Kidney (tissue), 14 donors: ENCODE data around the gene SMARCD2. TPM values are rescaled to one million over a fixed set of nuclear protein-coding genes. Genes with fewer than 3 reads are reported as not detected.

ENCODE experiments used
- DNase-seq, 5 donors: peaks; one replicate each; pipeline ENCODE4 v3.0.0-alpha.2; 2013 to 2020
- FAIRE-seq: peaks from 2 replicates; lab custom pipeline; 2012; peaks lifted over from hg19 to GRCh38; lab: Jason Lieb, UNC
- H3K27ac ChIP-seq, 2 donors: one replicate each; pipeline ENCODE4 v1.7.0; 2013; ENCODE audit warnings: low read depth in 2 of 2, low read length in 2 of 2, inconsistent platforms in 1 of 2
- H3K27me3 ChIP-seq: one replicate; pipeline ENCODE4 v1.7.1; 2013; ENCODE audit warnings: low read length, inconsistent platforms; ENCODE audit not compliant: control insufficient read depth, insufficient read depth
- H3K36me3 ChIP-seq, 3 donors: one replicate each; pipeline versions ENCODE4 v1.7.0 to v1.7.1; 2013; ENCODE audit warnings: low read length in 3 of 3, control low read depth in 1 of 3, inconsistent platforms in 1 of 3; ENCODE audit not compliant: insufficient read depth in 3 of 3, control insufficient read depth in 2 of 3
- H3K4me1 ChIP-seq, 3 donors: one replicate each; pipeline versions ENCODE4 v1.7.0 to v1.7.1; 2013; ENCODE audit warnings: low read length in 3 of 3, inconsistent platforms in 1 of 3, low read depth in 1 of 3; ENCODE audit not compliant: control insufficient read depth in 2 of 3, insufficient read depth in 2 of 3
- H3K4me3 ChIP-seq, 3 donors: one replicate each; pipeline versions ENCODE4 v1.7.0 to v1.8.1; 2013; ENCODE audit warnings: low read length in 3 of 3, control low read depth in 1 of 3, inconsistent platforms in 1 of 3
- H3K9ac ChIP-seq, 3 donors: one replicate each; pipeline versions ENCODE4 v1.7.0 to v1.7.1; 2013; ENCODE audit warnings: low read length in 3 of 3, control low read depth in 1 of 3, inconsistent platforms in 1 of 3
- H3K9me3 ChIP-seq, 3 donors: one replicate each; pipeline versions ENCODE4 v1.7.0 to v1.7.1; 2013; ENCODE audit warnings: low read length in 3 of 3, control low read depth in 1 of 3, inconsistent platforms in 1 of 3; ENCODE audit not compliant: control insufficient read depth in 2 of 3, insufficient read depth in 1 of 3
- intact Hi-C: fragments of 100-400 bp; cut with DNase I; formaldehyde crosslinking; loops from one replicate; pipeline ENCODE4 v1.11.1; 2022
- polyA plus RNA-seq: library from polyadenylated mRNA; stranded (reverse); fragments of 350-450 nt; fragmentation: Illumina TruSeq; extraction: RNeasy Lipid Tissue Mini Kit (QIAGEN cat#74804); gene quantifications from one replicate; pipeline ENCODE4 v1.2.3, GENCODE V29; 2014; ENCODE audit warnings: low read depth, low replicate concordance; ENCODE audit not compliant: insufficient read depth
- total RNA-seq: library from RNA; stranded (reverse); fragmentation: NEBNext Ultra II Directional; extraction: Animal tissue kit (Norgen Biotek cat#: 25700); gene quantifications from one replicate; pipeline ENCODE4 v1.2.1, GENCODE V29; 2021
- TF ChIP-seq, protein P1 (sequence below): IDR thresholded peaks from 3 replicates; pipeline ENCODE4 v1.5.1; 2012; ENCODE audit warnings: mild to moderate bottlenecking, moderate library complexity, borderline replicate concordance; ENCODE audit not compliant: insufficient read depth; ENCODE audit errors: extremely low read depth
- donor health status: control.
- donor health status: control.
- donor health status: control.
- donor health status: control.
- donor health status: control.
- donor health status: DM: yes; HTN: yes; CAD: no.
- donor health status: Normal renal cell carcinoma (clear cell type).

SMARCD2 gene
- total and polyA plus RNA-seq, 2 donors from 2014 or later: 39.9 to 65.1 TPM

DNA sequence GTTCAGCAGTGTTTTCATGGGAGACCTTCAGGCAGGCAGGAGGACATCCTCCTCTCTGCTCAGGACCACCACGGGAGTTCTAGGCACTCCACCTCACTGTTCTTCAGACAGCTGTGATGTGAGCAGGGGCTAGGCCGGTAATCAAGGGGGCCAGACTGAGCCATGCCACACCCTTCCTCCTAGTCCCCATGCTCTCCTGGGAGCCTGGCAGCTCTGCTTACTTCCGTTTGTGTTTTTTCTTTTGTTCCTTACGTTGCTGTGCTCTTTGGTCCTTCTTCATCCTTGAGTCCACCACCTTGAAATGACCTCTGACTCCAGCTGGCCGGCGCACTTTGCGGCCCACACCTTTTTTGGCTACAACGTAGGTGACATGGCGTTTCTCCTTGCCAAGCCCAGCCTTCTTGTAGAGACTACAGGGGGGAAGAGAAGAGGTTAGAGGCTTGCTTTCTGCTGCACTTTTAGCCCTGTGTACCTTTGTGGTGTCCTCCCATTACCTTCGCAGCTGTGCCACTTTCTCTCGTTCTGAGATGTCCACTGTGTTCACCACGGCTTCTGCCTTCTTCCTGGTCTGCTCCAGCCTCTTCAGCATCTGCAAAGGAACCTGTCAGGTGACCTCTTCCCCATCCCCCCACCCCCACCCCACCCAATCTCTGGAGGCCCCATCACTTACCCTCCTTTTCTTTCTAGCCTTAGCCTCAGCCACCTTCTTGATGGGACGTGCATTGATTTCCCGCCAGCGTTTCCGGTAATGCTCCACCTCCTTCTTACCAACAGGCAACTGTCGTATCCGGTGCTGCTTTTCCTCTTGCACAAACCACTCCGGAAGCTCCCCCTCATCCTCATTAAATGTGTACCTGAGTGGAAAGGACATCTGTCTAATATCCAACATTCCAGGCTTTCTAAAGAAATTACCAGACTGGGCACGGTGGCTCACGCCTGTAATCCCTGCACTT is 22.6 kb downstream of the SMARCD2 start:
- no peaks in the 10 kb centered on the region for H3K9me3 ChIP-seq
- peak overlapping the region in 2 of 3 donors; percentile 26 to 46 for H3K4me3 ChIP-seq
- H3K36me3 ChIP-seq: peaks cover 33 to 86% (median 70%) of the 10 kb centered on the region in 3 donors
- H3K4me1 ChIP-seq: peaks cover 0 to 11% (median 10%) of the 10 kb centered on the region in 3 donors
- intact Hi-C loops: no loop called here
- peak in 1 of 5 donors; percentile 31 for DNase-seq
- H3K9ac ChIP-seq: peak overlapping the region in 1 of 3 donors; percentile 23
- H3K27me3 ChIP-seq: no peaks in the 10 kb centered on the region
- FAIRE-seq: no peak
- TF ChIP-seq, protein P1, sequence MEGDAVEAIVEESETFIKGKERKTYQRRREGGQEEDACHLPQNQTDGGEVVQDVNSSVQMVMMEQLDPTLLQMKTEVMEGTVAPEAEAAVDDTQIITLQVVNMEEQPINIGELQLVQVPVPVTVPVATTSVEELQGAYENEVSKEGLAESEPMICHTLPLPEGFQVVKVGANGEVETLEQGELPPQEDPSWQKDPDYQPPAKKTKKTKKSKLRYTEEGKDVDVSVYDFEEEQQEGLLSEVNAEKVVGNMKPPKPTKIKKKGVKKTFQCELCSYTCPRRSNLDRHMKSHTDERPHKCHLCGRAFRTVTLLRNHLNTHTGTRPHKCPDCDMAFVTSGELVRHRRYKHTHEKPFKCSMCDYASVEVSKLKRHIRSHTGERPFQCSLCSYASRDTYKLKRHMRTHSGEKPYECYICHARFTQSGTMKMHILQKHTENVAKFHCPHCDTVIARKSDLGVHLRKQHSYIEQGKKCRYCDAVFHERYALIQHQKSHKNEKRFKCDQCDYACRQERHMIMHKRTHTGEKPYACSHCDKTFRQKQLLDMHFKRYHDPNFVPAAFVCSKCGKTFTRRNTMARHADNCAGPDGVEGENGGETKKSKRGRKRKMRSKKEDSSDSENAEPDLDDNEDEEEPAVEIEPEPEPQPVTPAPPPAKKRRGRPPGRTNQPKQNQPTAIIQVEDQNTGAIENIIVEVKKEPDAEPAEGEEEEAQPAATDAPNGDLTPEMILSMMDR: no peak
- peak overlapping the region; percentile 55 to 77 for H3K27ac ChIP-seq

GRCh38 chr17:63819131-63819530 is 23.4 kb downstream of the SMARCD2 start:
- DNase-seq (peak in 1 of 5 donors; percentile 29), FAIRE-seq (peak; percentile 6)
- TF ChIP-seq, protein P1: no peak
- Histone ChIP-seq H3K9me3 (no peaks in the 10 kb centered on the region), H3K4me3 (peak overlapping the region in 1 of 3 donors; percentile 46), H3K36me3 (peaks cover 31 to 81% (median 66%) of the 10 kb centered on the region in 3 donors), H3K9ac (peak overlapping the region in 1 of 3 donors; percentile 23), H3K4me1 (peaks cover 0 to 11% (median 10%) of the 10 kb centered on the region in 3 donors), H3K27ac (peak overlapping the region; percentile 55 to 77), H3K27me3 (no peaks in the 10 kb centered on the region)
- intact Hi-C loops: no loop called here

- intact Hi-C loops: no loop called here
Observed at GRCh38 chr17:63817736-63818385, 24.6 kb downstream of the SMARCD2 start.

More at GRCh38 chr17:63817736-63818385, 24.6 kb downstream of the SMARCD2 start:
- no peak overlapping the region for H3K9ac ChIP-seq
- H3K9me3 ChIP-seq: no peaks in the 10 kb centered on the region
- no peak for DNase-seq
- peak overlapping the region in 1 of 2 donors; percentile 61 for H3K27ac ChIP-seq
- no peak for FAIRE-seq
- TF ChIP-seq, protein P1: no peak
- H3K4me1 ChIP-seq: peaks cover 0 to 15% (median 12%) of the 10 kb centered on the region in 3 donors
- H3K4me3 ChIP-seq: no peak overlapping the region
- H3K36me3 ChIP-seq: peaks cover 31 to 78% (median 66%) of the 10 kb centered on the region in 3 donors
- H3K27me3 ChIP-seq: no peaks in the 10 kb centered on the region
